Fibroblast of skin of right biceps (primary cell): ENCODE measurements around the gene GJE1.
"Not testable (repeated sequence)": the region's sequence is repeated elsewhere in the genome, so short reads cannot be mapped to it uniquely, and the experiment has no call there.

Experiments used
- DNase-seq: peaks from one replicate; pipeline ENCODE4 v3.0.0-alpha.2; 2013

Gene GJE1, protein sequence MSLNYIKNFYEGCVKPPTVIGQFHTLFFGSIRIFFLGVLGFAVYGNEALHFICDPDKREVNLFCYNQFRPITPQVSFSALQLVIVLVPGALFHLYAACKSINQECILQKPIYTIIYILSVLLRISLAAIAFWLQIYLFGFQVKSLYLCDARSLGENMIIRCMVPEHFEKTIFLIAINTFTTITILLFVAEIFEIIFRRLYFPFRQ

GRCh38 chr6:142132625-142133024, at the start of gene GJE1:
Gene GJE1 (plus strand): TSS chr6:142132925. CDS start chr6:142133159, 234 bp downstream.
- DNase-seq, result no peak

GRCh38 chr6:142087950-142088857, 44.5 kb upstream of the GJE1 start:
- DNase-seq, result no peak

DNA sequence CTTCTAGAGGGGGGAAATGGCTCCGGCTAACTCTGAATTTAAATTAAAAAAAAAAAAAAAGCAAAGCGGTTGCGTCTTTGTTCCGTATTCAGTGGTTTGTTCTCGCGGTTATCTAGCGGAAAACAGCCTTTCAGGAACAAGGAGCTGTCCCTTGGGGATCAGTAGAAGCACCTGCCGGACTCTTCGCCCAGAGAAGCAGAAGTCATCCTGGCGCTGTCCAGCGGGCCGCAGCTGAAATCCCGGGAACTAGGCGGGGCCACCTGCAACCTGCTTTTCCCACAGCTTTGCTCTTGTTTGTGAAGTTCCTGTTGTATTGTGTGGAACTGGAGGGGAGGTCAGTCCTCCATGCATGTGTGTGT, 43.9 kb upstream of the GJE1 start:
- peak; percentile 54 for DNase-seq

DNA sequence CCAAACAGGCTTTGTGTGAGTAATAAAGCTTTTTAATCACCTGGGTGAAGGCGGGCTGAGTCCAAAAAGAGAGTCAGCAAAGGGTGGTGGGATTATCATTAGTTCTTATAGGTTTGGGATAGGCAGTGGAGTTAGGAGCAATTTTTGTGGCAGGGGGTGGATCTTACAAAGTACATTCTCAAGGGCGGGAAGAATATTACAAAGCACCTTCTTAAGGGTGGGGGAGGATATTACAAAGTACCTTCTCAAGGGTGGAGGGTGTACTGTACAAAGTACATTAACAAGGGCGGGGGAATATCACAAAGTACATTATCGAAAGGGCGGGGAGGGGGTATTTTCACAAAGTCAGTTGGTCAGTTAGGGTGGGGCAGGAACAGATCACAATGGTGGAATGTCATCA, 27.9 kb upstream of the GJE1 start:
- not testable (repeated sequence) for DNase-seq

DNA sequence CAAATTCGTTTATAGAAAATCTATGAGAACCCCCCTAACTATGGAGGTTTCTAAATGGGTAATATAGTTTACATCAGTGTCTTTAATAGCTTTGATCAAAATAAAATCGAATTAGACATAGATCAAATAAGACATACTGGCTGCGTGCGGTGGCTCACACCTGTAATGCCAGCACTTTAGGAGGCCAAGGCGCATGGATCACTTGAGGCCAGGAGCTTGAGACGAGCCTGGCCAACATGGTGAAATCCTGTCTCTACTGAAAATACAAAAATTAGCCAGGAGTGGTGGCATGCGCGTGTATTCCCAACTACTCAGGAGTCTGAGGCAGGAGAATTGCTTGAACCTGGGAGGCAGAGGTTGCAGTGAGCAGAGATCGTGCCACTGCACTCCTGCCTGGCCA, 21.9 kb upstream of the GJE1 start:
- DNase-seq, result not testable (repeated sequence)

GRCh38 chr6:142112451-142113061, 20.2 kb upstream of the GJE1 start:
- peak; percentile 69 for DNase-seq

- DNase-seq, result no peak
Measured at GRCh38 chr6:142117366-142117765, 15.4 kb upstream of the GJE1 start.

DNA sequence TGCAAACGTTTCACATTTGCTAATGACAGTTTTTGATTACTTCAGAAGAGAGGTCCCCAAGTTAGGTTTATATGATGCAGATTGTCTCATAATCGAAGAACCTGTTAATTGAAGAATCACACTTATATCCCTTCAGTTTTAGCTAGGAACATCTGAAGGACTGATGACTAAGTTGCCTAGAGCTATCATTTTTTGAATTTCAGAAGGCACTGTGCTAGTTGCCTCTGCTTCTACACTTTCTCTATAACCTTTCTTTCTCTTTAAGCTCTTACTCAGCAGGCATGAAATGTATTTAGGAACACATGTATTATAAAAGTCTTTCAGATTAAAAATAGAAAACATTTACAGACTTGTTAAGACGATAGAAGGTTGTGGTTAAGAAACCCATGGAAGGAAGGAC, 14.4 kb upstream of the GJE1 start:
- no peak for DNase-seq

GRCh38 chr6:142118925-142119324, 13.8 kb upstream of the GJE1 start:
- DNase-seq, result peak; percentile 2

- no peak for DNase-seq
Measured at GRCh38 chr6:142121342-142121741, 11.4 kb upstream of the GJE1 start.

DNA sequence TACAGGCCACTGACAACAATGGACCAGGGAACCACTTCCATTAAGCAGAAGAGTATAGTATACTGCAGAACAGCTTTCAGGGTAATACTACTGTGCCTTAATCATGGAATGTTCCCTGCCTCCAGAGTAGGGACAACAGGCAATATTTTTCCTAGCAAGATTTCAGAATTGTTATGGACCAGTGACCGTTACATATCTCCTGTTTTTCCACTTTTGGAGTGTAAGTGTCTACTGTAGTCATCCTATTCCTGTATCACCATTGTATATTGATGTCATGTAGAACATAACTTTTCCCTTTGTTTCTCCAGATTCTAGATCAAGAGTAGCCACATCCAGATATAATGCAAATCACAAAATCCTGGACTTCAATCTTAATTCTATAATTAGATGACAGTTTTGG, 1.9 kb upstream of the GJE1 start:
- no peak for DNase-seq

GRCh38 chr6:142138876-142139275, 6.2 kb downstream of the GJE1 start:
- no peak for DNase-seq

GRCh38 chr6:142141531-142141930, 8.8 kb downstream of the GJE1 start:
- DNase-seq, result not testable (repeated sequence)

DNA sequence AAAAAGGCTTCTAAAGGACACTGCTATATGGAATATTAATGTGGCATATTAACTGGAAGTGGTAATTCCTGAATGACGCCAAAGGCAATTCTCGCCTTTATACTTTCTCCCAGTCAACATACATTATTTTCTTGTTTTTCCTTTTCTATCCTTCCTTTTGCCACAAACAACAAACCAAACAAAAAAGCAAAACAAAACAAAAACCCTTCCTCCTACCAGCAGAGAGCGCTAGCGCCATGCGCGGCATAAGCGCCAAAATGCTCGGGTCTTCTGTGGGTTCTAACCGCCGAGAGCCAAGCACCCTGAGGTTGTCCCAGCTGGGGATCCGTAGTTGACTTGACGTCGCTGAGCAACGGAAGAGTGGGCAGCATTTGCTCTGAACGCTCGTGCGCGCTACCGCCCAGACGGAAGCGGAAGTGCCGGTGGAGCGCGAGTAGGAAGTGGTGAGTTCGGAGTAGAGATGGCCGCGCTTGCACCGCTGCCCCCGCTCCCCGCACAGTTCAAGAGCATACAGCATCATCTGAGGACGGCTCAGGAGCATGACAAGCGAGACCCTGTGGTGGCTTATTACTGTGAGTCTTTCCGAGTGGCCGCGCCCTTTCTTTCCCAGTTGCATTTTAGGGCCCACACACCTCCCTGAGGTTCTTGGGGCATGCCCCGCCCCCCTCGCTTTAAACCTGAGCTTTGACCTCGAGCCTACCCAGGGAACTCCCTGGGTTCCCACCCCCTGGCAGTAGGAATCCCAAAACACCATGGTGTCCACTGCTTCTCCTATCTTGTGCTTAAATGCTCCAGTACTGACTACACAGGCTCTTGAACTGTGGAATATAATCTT, 14.3 kb downstream of the GJE1 start, which contains the start of the genes NMBR and VTA1:
TSS of gene NMBR (minus strand) at position 295 of the 835 bp plus-strand sequence. CDS start 58,464 bp downstream, outside the sequence.
TSS of gene VTA1 (plus strand) at position 436 of the 835 bp plus-strand sequence. CDS start at position 461, 25 bp downstream.
- peak; percentile 100 for DNase-seq

- peak; percentile 83 for DNase-seq
Measured at GRCh38 chr6:142152746-142153145, 20.0 kb downstream of the GJE1 start.

- no peak for DNase-seq
Measured at GRCh38 chr6:142153196-142153595, 20.5 kb downstream of the GJE1 start.

DNA sequence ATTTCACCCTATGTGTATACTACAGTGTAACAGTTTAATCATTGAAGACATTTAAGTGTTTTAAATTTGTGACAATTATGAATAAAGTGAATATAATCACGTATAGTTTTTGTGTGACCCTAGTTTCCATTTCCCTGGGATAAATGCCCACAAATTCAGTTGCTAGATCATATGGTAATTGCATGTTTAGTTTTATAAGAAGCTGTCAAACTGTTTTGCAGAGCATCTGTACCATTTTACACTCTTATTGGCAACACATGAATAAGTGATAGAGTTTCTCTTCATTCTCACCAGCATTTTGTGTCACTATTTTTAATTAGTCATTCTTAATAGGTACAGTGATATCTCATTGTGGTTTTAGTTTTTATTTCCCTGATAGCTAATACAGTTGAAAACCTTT, 21.6 kb downstream of the GJE1 start:
- DNase-seq, result no peak

DNA sequence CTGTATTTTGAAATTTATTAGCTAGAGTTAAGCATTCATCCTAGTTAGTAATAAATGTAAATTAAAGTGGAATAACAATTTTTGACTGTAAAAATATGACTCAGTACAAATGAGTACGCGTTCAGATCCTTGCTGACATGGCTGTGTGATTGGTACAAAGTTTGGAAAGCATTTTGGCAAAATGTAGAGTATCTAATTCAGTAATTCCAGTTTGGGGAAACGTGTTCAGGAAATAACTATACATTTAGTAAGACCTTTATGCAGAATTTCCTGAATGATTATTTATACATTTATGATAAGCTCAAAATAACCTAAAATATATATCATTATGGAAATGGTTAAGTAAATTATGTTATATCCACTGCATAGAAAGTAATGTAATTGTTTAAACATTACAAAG, 22.4 kb downstream of the GJE1 start:
- DNase-seq, result peak; percentile 45

DNA sequence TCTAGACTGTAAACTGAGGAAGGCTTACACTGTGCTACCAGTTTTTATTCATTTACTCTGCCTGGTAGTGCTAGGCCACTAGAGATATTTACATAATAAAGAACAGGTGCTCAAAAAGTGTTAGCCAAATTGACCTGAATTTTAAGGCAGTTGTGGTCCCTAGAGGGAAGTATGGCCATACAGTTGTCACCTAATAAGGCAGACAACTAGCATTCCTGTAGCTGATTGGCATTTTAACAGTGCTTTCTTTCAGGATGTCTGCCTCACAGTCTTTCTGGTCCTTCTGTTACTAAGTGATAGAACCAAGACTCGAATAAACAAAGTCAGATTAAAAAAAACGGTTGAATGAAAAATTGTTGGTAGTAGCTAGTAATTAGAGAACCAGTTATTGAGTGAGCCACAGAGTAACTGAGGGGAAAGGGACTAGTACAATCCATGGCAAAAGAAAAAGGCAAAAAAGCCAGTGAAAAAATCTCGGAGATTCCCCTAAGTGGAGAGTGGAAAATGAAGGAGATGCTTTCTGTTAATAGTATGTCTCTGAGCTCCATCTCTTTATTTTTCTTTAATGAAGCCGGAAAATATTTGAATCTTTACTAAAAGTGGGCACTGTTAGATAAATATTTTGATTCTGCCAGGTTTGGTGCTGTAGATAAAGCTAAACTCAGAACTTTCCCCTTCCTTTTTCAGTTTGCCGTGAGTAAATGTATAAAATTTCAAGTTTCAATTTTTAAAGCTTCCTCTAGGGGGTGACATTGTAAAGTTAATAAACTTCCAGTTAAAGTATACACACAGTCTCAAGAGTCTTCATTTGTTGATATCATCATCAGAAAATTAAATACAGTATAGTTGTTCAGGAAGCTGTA, 23.4 kb downstream of the GJE1 start:
- peak; percentile 29 for DNase-seq

DNA sequence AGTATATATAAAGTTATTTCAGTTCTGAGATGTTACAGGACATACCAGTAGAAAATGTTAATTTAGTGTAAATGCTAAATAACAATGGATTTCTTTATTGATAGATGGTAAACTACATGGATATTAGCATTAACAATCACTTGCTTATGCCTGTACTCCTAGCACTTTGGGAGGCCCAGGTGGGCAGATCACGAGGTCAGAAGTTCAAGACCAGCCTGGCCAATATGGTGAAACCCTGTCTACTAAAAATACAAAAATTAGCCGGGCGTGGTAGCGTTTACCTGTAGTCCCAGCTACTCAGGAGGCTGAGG, 24.0 kb downstream of the GJE1 start:
- not testable (repeated sequence) for DNase-seq

DNA sequence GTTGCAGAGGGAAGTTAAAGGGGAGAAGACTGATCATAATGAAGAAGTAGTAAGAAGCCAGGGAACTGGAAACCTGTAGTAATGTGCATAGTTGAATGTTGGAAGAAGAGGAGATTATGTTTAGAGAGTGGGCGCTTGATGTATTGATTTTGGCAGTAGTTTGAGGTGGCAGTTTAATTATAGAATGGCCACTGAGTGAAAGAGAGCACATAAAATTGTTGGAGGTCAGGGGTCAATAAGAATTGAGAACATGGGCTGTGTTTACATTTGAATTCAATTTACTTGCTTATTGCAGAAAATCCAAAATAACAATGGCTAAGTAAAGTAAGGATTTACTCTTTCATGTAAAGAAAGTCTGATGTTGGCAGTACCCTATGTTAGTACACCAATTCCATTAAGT, 30.1 kb downstream of the GJE1 start:
- no peak for DNase-seq

DNA sequence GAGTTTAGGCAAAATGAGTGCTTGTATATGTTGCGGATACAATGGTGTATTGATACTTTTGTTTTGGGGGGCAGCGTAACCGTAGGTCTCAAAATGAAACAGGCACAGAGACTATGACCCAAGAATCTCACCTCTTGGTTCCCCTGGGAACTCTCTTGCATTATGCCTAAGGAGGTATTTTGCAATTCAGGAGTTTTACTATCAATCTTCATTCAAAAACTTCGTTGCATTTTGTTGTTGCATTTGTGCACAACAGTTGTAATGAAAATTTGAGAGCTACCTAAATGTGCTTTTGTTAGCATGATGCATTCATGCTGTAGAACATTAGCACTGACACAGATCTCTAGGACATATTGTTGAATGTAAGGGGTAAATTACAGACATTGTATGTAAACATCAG, 32.5 kb downstream of the GJE1 start:
- no peak for DNase-seq
